Stimulated activated CD4-positive, alpha-beta T cell treated with anti-CD3 and anti-CD28 coated beads, Interleukin-4, amount 100 ng/mL, for 1 hour (primary cell): ENCODE measurements around the gene EEF1AKMT2.
A peak's percentile ranks its signal among the peaks of the same experiment; 100 is the strongest.

Experiments
- DNase-seq: peaks from one replicate; pipeline ENCODE4 v3.0.0-alpha.2; 2020

Gene EEF1AKMT2

DNA sequence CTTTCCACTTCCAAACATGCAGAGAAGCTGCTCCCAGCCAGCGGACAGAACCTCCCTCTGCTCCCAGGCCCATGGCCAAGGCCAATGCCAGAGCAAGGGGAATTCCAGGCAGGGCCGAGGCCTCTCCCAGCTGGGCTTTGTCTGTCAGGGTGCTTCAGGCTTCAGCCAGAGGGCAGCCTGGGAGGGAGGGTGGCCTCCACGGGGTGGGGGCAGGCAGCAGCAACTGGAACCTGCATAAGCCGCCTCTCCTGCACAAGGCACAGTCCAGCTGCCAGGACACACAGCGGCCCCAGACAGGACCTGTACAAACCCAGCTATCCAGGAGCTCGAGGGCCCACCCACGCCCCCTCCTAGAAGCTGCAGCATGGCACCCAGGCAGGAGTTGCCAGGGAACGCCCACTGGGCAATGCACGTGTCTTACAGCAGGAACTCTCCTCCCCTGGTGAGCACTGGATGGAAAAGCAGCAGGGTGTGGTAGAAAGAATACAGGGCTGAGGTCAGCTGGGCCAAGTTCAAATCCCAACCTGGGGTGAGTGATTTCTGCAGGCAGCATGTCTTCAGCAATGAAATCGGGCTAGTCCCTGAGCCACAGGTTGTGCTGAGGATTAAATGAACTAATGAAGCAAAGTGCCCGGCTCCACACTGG, 55.1 kb downstream of the EEF1AKMT2 start:
- DNase-seq: no peak

GRCh38 chr10:124735491-124736286, 56.0 kb downstream of the EEF1AKMT2 start:
- DNase-seq: no peak

- no peak for DNase-seq
These were observed 57.1 kb downstream of the EEF1AKMT2 start for GRCh38 chr10:124734311-124735166.

GRCh38 chr10:124733571-124734245, 58.0 kb downstream of the EEF1AKMT2 start:
- DNase-seq: no peak

- DNase-seq: peak; percentile 68
These were observed 58.6 kb downstream of the EEF1AKMT2 start for GRCh38 chr10:124732931-124733570.

DNA sequence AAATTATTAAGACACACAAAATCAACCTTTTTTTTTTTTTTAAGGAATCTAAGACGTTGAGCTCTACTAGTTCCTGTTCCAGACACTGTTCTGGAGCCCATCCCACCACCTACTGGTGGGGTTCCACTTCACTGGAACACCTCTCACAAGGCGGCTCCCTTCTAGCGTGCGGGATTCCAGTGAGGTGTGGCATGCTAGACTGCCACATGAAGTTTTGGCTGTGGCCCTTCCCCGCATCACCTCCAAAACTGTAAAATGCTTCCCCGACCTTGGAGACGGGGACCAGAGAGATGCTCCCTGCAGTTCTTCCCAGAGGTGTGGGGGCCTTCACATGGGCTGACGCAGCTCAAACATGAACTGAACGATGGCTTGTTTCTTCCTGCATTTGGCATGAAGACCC, 60.1 kb downstream of the EEF1AKMT2 start:
- no peak for DNase-seq

DNA sequence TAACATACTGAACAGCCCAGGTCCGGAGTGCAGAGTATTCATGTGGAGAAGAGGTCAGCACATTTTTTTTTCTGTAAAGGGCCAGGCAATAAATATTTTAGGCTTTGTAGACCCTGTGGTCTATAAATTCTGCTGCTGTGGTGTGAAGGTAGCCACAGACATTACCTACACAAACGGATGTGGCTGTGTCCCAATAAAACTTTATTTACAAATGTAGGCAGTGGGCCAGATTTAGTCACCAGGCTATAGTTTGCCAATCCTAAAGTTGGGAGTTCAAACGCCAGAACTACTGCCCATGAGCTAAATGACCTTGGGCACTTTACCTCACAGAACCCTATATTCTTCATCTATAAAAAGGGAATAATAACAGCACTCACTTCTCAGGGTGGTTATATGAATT, 60.9 kb downstream of the EEF1AKMT2 start:
- no peak for DNase-seq

GRCh38 chr10:124728830-124729661, 62.6 kb downstream of the EEF1AKMT2 start:
- no peak for DNase-seq

GRCh38 chr10:124728071-124728829, 63.4 kb downstream of the EEF1AKMT2 start:
- DNase-seq: no peak

- DNase-seq: no peak
These were observed 64.2 kb downstream of the EEF1AKMT2 start for GRCh38 chr10:124727361-124727960.

GRCh38 chr10:124725791-124726190, 65.9 kb downstream of the EEF1AKMT2 start:
- DNase-seq: no peak

GRCh38 chr10:124725171-124725631, 66.5 kb downstream of the EEF1AKMT2 start:
- no peak for DNase-seq

- DNase-seq: no peak
These were observed 67.2 kb downstream of the EEF1AKMT2 start for GRCh38 chr10:124724279-124725027.

- DNase-seq: no peak
These were observed 67.9 kb downstream of the EEF1AKMT2 start for GRCh38 chr10:124723826-124724225.

DNA sequence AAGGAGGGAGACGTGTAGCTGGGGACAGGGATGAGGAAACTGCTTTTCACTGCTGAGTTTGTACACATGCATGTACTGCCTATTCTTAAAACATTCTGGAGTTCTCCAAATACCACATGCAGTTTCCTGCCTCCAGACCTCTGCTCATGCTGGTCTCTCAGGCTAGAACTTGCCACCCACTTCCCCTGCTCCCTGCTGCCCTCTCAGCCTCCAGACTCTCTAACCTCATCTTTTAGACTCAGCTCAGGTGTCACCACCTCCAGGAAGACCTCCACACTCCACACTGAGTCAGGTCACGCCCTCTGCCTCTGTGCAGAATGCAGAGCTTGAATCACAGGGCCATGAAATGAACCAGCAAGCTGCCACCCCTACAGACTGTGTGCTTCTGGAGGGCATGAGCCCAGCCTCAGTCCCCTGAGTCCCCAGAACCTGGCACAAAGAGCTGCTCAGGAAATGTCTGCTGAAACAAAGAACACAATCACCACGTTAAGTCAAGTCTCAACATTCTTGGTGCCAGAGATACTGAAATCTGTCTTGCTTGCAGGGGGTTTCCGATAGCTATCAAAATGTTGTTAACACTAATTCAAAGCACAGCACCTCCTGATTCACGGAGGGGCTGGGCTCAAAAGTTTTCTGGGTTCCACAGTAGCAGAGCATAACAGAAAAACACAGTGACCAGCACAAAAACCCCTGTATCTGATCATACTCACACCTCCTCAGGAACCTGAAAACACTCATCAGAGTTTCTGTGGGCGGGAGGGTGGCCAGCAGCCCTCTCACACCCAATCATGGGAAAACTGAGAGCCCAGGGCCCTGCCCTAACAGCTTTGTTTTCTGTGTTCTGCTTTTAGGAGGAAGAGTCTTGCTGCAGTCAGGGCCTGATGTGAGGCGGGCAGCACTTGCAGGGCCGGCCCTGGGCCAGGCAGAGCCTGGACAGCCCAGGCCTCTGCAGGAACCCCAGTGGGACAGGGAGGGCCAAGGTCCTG, 68.6 kb downstream of the EEF1AKMT2 start:
- peak; percentile 53 for DNase-seq

DNA sequence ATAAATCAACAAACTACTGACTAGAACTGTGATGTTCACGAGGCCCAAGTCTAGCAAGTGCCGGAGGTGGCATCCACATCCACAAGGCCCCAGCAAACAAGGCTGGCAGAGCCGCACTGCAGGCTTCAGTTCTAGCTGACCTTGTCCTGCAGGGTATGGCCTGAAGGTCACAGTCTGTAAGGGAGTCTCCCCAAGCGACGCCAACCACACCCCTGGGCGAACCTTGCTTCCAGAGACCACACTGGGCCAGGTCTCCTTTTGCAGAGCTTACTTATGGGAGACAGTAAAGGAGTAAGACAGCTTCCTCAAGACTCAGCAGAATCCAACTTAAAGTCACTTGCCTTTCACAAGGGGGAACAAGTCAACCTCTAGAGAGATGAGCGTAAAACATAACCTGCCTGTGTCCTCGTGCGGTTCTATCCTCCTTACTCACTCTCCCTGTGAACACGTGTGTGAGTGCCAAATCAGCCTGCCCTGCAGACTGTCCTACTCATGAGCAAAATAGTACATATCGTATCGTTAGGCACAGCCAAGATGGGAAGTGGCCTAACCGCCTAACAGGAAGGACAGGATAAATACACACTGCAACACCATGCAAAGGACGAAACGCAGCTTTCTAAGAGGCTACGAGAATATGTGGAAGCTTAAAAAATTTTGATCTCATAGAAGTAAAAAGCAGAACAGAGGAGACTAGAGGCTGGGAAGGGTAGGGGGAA, 70.2 kb downstream of the EEF1AKMT2 start:
- DNase-seq: no peak

DNA sequence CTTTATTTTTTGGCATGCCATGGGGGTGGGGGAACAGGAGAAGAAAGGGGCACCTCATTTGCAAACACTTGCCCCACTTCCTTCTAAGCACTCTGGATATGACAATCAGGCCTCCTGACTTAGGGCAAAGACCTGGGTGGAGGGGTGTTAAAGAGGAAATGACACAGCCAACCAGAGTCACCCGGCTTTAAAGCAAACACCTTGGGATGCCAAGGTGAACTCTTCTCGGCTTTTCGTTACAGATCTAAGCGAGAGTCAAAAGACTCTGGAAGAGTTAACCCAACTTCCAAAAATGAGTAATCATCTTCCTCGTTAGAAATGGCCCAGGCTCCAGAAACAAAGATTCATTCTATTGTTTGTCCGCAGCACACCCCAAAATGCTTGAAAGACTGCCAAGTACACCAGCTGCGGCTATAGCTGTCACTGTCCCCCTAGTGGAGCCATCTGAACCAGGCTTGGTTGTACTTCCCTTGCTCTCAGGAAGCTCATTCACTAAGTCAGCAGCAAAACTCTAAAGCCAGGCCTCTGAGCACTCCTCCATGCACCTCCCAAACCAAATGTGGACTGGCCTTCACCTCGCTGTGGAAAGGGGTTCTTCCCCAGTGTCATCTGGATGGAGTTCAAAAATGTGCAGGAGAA, 72.4 kb downstream of the EEF1AKMT2 start:
- DNase-seq: peak; percentile 62
